Ramos (cell line): ENCODE measurements around the gene RIMS1.

Experiments used
- in situ Hi-C: fragments of 300-500 bp; cut with MboI; formaldehyde crosslinking; loops from one replicate; pipeline ENCODE4 v1.14.3; 2022; ENCODE audit warnings: low sequenced_read_pairs; ENCODE audit not compliant: unreplicated experiment

The RIMS1 gene

GRCh38 chr6:71886184-71887005 lies at the start of gene RIMS1:
RIMS1 (plus strand) TSS chr6:71886550; CDS start chr6:71887024, 474 bp downstream.
- in situ Hi-C loops: no loop called here

- in situ Hi-C loops: no loop called here
These were observed 35.1 kb upstream of the RIMS1 start for GRCh38 chr6:71851214-71851613.

DNA sequence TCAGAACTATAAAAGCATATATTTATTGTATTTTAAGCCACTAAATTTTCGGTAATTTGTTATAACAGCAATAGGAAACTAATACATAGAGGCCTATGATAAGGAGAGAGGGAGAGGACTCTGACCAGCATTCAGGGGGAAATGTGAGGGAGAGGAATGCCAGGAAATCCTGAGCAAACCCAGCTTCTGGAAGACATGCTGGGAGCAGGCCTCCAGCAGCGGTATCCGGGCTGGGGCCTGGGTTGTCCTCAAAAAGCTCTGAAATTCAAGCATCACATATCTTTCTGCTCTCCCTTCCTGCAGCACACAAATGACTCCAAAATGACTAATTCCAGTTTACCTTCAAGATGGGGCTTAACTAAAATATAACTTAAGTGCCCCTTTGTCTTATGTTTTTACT lies 33.4 kb upstream of the RIMS1 start:
- in situ Hi-C loops: no loop called here

DNA sequence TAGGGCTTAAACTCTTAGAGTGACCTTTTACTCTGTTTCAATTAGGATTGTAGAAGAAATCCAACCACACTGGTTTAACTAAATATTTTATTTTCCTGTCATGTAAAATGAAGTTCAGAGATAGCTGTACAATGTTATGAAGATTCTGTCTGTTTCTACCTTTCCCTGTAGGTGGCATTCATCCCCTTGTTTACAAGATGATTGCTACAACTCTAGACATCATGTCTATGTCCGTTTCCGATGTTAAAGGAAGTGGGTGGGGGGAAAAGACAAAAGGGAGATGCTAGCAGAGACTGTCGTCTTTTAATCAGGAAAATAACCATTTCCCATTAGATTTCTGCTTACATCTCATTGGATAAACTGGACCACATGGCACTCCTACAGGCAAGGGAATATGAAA lies 30.9 kb upstream of the RIMS1 start:
- in situ Hi-C loops: no loop called here

DNA sequence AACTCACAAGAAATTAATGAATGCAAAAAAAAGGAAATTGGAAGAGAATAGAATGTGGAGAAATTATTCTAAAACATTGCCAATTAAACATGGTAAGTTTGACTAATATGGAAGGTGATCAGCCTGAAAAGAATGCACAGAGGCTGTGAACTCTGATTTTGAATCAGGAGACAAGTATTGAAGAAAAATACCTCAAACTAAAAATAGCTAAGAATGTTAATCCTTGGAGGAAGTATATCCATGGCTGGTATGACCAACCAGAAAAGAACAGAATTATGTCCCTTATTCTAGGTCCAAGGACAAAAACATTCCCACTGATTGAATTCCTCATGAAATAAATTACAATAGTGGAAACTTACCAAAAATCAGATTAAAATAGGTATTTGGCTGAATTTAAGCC lies 7.3 kb upstream of the RIMS1 start:
- in situ Hi-C loops: no loop called here

DNA sequence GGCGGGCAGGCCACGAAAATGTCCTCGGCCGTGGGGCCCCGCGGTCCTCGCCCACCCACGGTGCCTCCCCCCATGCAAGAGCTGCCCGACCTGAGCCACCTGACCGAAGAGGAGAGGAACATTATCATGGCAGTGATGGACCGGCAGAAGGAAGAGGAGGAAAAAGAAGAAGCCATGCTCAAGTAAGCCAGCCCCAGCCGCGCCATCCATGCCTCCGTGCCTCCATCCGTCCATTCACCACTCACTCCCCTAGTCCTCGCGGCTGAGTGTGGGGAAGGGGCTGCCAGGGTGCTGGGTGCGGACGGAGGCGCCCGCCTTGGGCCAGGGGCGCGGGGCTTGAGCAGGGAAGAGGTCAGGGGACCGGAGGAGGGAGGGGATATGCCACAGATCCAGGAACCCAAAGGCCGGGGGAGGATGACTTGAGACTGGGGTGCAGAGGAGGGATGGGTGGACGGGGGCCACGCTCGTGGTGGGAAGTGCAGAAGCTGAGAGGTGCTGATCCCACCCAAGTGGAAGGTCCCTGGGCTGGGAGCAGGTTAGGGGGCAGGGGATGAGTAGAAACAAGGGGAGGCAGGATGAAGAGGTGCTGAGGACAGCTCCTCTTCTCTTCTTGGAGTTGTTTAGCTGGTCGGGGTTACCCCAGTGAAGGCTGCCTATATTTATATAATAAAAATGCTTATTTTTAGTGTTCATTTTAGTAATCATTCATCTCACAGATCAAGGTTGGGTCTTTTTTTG lies 825 bp downstream of the RIMS1 start:
- in situ Hi-C loops: no loop called here

GRCh38 chr6:71887744-71888230 lies 1.4 kb downstream of the RIMS1 start:
- in situ Hi-C loops: no loop called here

- in situ Hi-C loops: no loop called here
These were observed 2.5 kb downstream of the RIMS1 start for GRCh38 chr6:71888756-71889340.

DNA sequence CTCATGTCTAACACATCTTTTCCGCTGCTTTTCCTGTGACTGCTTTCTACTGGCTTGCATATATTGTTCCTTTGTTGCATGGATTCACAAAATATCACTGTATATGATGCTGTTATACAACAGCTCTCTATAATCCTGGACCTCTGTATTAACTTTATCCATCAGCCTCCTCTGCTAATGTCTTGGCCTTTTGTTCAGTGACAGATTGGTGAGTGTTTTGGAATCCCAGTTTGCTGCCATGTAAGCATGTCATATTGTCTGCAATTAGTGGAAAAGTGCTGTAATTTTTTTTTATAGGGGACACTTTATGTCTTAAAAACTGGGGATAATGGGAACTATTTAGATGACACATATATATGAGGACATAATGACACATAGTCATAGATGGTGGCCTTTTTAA lies 3.0 kb downstream of the RIMS1 start:
- in situ Hi-C loops: no loop called here

DNA sequence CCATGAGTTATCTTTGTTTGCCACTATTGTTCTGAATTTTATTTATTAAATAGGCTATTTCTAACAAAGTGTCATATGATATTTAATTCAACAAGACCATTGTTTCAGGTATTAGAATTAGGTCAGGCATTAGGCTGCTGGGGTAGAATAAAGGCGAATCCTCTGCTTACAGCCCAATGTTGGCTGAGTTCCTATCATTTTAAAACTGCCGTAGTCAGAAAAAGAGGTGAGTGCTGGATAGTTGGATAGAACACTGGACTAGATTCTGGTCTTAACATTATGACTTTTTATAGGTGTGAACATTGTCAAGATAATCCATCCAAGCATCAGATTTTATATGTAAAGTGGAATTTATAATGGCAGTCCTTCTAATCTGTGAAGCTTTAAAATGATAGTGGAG lies 6.3 kb downstream of the RIMS1 start:
- in situ Hi-C loops: no loop called here

DNA sequence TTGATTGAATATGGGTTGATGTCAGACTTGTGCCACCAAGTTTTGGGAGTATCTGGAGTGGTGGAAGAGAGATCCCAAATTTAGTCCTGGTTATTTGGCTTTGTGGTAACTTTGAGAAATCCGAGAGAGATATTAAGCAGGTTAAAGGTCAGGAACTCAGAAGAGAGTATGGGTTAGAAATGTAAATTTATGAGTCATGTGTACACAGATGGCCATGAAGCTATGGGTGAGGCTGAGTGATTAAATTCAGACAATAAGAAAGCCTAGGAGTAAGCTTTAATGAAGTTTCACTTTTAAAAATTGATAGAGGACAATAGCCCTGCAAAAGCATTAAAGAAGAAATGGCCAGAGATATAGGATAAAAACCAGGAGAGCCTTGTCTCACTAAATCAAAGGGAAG lies 14.3 kb downstream of the RIMS1 start:
- in situ Hi-C loops: no loop called here

- in situ Hi-C loops: no loop called here
These were observed 15.9 kb downstream of the RIMS1 start for GRCh38 chr6:71902261-71902660.

DNA sequence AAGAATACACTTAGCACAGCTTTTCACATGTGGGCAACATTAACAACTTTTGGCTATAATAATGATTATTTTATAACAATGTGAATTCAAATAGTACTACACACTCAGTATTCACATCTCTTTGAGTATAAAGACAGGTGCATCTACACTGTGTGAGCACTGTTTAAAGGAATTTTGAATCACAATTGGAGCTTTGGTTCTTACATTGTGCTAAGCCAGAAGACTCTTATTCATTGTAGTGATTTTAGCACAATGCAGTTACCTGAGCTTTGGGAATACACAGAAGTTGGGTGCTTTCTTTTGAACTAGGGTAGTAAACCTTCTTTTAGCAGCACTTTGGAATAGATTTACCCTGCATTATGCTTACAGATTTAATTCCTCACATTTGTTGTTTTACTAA lies 20.5 kb downstream of the RIMS1 start:
- in situ Hi-C loops: no loop called here

- in situ Hi-C loops: no loop called here
These were observed 21.9 kb downstream of the RIMS1 start for GRCh38 chr6:71908162-71908765.

DNA sequence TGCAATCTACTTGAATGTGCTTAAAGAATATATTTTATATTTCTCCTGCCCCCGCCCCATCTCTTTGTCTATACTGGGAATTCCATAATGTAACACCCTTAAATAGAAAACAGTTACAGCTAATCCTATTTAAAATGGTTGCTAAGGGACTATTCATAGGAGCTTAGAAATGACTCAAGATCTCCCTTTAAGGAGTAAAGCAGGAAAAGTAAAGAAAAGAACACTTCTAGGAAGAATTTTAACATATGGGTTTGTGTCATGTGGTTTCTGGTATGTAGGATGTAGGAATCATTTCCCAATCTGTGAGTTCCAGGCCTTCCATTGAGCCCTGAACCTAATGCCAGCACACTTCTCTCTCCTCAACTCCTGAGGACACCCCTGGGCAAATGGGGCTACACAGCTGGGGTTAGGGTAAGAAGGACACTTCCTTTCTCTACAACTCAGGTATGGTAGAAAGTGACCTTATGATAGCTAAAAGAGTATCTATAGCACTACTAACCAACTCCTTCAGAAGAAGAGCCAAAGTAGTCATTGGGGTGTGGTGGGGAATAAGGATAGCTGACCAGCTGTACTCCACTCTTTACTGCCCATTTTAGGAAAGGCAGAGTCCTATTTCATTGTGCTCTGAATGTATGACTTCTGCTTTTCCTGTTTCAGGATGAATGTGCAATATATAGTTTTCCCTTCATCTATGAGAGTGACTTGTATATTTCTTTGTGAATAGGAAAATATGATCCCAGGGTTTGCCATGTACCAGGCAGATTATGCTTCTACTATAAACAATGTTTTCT lies 27.3 kb downstream of the RIMS1 start:
- in situ Hi-C loops: no loop called here

GRCh38 chr6:71929047-71929446 lies 42.7 kb downstream of the RIMS1 start:
- in situ Hi-C loops: no loop called here

GRCh38 chr6:71933881-71934280 lies 47.5 kb downstream of the RIMS1 start:
- in situ Hi-C loops: no loop called here

GRCh38 chr6:71965404-71965803 lies 79.1 kb downstream of the RIMS1 start:
- in situ Hi-C loops: no loop called here

GRCh38 chr6:71967436-71967835 lies 81.1 kb downstream of the RIMS1 start:
- in situ Hi-C loops: no loop called here

DNA sequence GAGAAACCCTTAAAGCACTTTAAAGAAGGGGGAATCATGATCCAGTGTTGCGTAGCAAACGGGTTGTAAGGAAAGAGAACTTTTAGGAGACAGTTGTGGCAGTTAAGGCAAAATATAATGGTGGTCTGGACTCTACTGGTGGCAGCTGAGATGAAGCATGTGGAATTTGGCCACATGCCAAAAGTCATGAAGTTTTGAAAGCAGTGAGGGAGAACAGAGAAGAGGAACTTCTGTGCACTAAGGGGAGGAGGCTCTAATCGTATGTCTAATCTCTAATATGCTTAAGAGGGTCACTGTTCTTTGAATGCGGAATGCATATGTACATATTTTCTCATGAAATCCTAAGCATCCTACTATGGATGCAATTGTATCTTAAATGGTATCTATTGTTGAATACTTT lies 91.5 kb downstream of the RIMS1 start:
- in situ Hi-C loops: no loop called here
